ENCODE results near the gene SHROOM4. TPM values are rescaled to one million over a fixed set of nuclear protein-coding genes. Genes with fewer than 3 reads are reported as not detected.
A peak's percentile ranks its signal among the peaks of the same experiment; 100 is the strongest.

The SHROOM4 gene
- total RNA-seq, 1 donor from 2014 or later = 8.9 TPM

DNA sequence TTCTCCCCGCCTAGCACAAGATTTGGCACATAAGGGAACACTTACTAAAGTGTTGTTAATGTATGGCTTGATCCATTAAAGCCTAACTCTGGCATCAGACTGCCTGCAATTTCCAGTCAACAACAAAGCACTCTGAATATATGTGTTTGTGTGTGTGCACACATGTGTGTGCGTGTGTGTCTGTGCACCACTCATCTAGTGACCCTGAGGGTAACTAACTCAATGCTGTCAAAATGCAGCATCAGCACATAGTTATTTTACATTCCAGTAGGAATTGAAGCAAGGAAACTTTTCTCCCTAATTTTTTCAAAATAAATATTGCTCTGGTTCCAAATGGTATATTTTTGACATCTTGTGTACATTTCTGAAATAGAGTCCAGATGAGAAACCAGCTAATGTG is 94.4 kb downstream of the SHROOM4 start:
- no peak for ATAC-seq
- intact Hi-C loops (cut with micrococcal nuclease) = no loop called here
- no peak for DNase-seq

DNA sequence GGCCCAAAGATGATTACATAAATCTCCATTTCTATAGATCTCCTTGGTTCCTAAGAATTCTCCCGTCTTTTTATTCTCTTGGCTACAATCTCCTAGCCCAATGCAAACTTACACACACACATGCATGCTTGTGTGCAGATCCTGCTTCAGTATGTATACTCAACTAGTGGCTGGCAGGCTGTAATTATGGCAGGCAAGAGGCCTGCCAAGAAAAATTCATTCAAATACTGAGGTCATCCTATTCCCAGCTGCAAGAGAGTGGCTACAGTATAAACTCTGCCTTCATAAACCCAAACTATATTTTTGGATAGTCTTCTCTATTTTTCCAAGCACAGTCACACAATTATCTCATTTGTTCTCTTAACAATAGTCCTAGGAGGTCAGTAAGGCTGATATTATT is 95.2 kb downstream of the SHROOM4 start:
- no peak for ATAC-seq
- intact Hi-C loops (cut with micrococcal nuclease) = no loop called here

DNA sequence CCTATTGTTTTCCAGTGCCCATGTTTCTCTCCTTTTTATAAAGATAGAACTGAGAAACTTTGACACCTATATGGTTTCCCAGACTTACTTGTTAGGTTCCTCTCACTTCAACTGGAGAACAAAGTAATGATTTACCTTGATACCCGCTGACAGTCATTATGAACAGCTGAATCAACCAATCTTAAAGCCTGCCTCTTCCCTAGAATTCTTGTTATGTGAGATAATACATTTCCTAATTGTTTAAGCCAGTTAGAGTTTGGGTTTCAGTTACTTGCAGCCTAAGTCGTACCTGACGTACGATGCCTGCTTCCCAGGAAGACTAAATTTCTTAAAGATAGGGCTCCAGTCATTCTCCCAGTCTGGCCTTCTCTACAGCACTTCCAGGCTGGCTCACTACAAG is 97.3 kb downstream of the SHROOM4 start:
- intact Hi-C loops (cut with micrococcal nuclease) = no loop called here
- ATAC-seq (no peak), DNase-seq (no peak)

More for the DNA sequence above, 95.2 kb downstream of the SHROOM4 start:
- DNase-seq = no peak

DNA sequence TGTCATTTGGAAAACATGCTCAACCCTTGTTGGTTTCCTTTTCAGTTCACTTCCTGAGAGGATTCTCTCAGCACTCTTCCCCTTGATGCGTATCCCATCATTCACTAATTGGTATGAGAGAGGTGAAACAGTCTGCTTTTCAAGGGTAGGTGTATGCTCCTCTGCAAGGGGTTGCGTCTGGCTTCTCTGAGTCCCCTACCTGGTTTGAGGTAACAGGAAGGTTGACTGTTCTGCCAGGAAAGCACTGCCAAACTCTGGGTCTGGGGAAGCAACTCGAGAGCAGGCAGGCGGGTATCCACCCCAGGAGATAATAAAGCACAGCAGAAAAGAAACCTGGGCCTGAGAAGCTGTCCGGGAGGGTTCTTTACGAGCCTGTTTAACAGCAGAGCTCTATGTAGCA is 101.2 kb downstream of the SHROOM4 start:
- DNase-seq (no peak), ATAC-seq (no peak)
- intact Hi-C loops (cut with micrococcal nuclease) = no loop called here

DNA sequence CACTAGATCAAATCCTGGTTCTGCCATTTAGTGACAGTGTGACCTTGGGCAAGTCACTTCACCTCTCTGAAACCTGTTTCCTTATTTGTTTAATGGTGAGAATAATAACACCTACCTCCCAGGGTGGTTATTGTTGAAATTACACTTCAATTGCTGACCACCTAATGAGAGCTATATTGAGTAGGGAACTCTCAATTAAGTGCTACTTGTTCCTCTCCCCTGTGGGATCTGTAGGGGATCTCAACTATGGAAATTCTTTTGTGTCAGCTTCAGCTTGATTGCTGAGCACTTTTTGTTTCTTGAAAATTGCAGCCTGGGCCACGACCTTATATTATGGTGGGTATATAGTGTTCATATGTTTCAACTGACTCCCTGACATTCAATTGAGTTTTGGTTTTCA is 102.1 kb downstream of the SHROOM4 start:
- no peak for ATAC-seq
- intact Hi-C loops (cut with micrococcal nuclease) = no loop called here
- no peak for DNase-seq

DNA sequence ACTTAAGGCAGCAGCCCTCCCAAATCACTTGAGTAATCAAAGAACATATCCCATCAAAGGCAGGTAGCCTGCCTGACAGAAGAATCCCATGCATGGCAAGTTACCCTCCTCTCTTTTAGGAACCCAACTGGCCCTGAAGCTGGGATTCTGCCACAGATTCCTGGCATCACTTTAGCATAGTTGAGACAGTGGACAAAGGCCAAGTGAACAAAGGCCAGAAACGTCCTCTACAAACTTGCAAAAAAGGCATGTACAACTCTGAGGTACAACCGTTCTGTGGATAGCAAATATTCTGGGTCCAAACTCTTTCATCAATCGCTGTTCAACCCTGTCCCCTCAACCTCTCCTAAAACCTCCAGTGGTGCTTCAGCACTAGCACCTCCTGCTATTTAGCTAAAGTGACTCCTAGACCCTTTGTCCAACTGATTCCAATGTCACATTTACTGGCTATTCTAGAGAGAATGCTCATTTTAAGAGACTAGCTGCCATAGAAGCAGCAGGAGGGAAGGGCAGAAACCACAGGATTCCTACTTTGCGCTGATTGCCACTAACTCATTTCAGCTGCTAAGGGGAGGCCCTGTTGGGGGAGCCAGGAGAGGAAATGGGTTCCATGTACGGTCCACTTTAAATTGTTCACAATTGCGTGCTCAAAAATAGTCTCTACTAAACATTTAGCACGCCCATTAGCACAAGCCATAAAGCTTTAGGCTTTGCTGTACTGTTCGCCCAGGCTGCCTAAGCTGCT is 105.9 kb downstream of the SHROOM4 start:
- DNase-seq (no peak), ATAC-seq (peak; percentile 28)
- intact Hi-C loops (cut with micrococcal nuclease) = no loop called here

DNA sequence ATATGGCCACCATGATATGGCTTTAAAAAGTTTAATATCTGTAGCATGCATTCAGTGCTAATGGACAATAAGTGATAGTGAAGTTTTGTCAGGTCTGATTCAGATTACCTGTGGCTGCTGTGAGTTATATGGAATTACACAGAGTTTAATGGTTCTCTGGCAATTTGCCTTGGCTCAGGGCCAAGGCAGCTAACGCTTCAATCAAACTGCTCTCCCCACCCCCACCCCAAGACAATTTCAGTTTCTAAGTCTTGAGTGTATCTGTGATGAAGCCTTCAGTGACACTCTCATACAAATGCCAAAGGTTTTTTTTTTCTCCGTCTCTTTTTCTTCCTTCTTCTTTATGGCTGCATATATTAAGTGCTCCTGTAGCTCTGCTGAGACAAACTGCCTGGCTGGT is 106.6 kb downstream of the SHROOM4 start:
- intact Hi-C loops (cut with micrococcal nuclease) = no loop called here
- ATAC-seq = no peak
- no peak for DNase-seq

DNA sequence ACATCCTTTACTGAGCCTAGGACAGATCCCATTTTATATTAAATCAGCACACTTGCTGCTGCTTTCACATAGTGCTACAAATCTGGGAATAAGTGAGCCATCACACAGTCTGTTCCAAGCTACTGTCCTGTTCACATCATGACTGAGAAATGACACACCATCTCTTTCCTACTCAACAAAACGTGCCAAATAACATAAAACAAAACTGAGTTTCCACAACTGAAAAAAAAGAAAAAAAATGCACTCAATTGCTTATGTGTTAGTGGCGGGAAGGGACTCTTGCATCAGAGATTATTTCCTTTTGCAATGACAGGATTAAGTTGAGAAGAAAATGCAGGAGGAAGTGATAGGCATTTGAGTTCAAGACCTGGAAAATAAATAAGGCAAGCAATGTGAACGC is 109.0 kb downstream of the SHROOM4 start:
- ATAC-seq (no peak), DNase-seq (no peak)
- intact Hi-C loops (cut with micrococcal nuclease) = no loop called here

DNA sequence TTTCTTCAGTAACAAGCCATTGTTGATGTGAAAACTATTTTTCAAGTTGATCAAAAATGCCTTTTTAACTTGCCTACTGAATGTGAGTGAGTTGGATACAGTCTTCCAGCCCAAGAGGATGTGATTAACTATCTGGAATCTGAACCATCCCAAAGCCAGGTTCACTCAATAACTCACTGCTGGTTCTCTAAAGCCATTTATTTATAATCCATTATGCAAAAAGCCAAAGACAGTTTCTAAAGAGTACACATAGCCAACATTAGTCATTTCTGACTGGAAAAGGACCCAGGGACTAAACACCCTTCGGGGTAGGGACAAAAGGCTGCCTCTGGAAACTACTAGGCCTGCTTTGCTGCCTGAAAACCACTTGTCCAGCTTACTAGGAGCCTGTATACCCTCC is 109.6 kb downstream of the SHROOM4 start:
- no peak for DNase-seq
- intact Hi-C loops (cut with micrococcal nuclease) = no loop called here
- no peak for ATAC-seq

DNA sequence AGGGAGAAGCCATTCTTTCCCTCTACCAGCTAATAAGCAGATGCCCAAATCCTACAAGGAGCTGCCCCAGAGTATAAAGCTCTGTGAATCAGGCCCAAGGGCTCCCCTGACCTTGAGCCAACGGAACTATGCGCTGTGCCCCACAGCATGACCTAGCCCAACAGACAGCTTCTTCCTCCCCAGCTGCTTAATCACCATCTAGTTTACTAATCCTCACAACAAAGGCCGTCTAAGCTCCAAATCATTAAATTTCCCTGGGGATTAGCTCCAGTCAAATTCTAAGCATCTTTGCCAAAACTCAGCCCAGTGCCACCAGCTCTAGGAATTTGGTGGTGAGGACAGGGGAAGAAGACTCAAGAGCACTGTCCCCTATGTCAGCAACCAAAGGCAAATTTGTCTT is 113.1 kb downstream of the SHROOM4 start:
- ATAC-seq = no peak
- no peak for DNase-seq
- intact Hi-C loops (cut with micrococcal nuclease) = no loop called here

DNA sequence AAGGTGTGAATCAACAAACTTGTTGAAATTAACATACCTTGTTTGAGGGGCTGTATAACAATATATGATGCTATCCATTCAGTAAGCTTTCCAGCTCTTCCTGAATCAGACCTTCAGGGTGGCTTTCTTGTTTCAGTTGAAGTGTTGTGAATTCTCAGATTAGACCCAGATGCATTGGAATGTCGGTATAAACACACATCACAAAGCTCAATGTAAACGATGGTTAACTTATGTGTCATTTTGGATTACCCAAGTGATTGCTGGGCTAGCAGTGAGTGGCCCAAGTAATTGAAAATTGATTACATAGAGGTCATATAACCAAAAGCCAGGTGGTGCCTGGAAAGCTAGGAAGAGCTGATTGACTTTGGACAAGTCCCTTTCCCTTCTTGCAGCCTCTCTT is 115.0 kb downstream of the SHROOM4 start:
- ATAC-seq = no peak
- intact Hi-C loops (cut with micrococcal nuclease) = no loop called here
- no peak for DNase-seq

DNA sequence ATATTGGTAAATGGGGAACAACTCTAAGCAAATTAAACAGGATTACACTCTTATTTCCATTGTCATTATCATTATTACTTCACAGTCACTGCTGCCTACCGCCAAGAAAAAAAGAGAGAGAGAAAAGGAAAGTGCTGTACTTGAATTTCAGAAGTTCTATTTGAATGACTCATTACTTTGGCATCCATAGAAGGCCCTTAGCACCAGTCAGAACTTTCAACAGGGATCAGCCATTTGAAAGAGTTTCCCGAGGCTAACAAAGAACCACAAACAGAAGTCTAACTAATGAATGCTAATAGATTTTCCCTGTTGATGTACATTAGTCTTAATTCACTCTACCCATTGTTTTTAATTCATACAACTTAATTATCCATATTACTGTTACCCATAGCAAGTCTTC is 116.3 kb downstream of the SHROOM4 start:
- ATAC-seq (peak; percentile 48), DNase-seq (no peak)
- intact Hi-C loops (cut with micrococcal nuclease) = no loop called here

DNA sequence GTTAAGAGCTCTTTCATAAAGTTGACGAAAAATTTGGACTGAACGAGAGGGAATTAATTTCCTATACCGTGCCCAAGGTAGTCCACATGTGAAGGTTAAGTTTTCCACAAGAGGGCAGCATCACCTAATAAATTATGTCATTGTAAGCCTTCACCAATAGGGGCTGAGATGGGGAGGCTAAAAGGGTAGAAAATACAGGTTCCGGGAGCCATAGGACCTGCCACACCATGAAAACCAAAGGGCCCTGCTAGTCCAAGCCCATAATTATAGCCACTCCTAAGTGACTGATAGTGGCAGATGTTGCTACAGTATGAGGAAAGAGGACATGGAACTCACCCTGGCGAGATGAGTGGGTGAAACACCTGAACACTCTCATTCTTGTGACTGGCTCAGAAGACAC is 122.2 kb downstream of the SHROOM4 start:
- intact Hi-C loops (cut with micrococcal nuclease) = no loop called here
- no peak for DNase-seq
- ATAC-seq = peak; percentile 47

DNA sequence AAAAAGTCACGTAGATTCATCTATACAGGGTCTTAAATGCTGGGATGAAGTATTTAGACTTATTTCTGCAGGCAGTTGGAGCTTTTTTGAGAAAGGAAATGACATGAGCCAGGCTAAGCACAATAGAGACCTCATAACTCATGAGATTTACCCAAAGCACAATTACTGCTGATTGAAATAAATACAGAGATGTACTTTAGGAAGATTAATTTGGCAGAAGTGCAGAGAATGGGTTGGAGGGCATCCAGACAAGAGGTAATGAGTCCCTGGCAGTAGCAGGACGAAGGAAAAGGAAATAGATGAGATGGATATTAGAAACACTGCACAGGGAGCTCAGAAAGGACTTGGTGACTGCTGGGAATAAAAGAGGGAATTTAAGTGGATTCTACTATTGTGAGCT is 129.1 kb downstream of the SHROOM4 start:
- DNase-seq = no peak
- no peak for ATAC-seq
- intact Hi-C loops (cut with micrococcal nuclease) = no loop called here

DNA sequence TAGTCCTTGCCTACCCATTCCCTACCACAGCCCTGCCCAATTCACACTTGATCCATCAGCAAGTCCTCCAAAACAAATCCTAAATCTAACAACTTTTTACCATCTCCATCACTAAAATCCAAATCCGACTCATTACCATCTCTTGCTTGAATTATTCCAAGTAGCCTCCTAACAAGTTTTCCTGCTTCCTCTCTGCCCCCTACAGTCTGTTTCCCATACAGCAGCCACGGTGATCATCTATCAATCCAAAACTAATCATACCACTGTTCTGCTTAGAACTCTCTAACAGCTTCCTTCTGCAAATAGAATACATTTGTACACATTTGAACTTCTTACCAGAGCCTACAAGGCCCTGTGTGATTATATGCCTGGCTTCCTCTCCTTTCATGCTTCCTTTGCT is 133.0 kb downstream of the SHROOM4 start:
- ATAC-seq = no peak
- DNase-seq = no peak
- intact Hi-C loops (cut with micrococcal nuclease) = no loop called here

DNA sequence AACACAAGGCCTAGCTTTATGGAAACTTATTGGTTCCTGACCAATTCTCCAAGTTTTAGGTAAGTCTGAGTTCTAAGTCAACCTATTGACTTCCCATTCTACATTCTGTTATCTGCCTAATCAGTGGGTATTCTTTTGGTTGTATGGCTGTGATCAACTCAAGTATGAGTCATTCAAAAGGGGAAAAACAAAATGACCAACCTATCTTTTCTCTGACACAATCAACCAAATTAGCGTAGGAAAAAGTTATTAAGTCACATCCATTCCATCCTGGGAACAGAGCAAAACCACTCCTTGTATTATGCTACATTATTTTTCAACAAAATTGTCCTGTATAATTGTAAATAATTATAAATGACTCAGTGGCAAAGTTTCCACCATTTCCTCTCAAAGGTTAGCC is 136.2 kb downstream of the SHROOM4 start:
- intact Hi-C loops (cut with micrococcal nuclease) = no loop called here
- DNase-seq (no peak), ATAC-seq (no peak)

DNA sequence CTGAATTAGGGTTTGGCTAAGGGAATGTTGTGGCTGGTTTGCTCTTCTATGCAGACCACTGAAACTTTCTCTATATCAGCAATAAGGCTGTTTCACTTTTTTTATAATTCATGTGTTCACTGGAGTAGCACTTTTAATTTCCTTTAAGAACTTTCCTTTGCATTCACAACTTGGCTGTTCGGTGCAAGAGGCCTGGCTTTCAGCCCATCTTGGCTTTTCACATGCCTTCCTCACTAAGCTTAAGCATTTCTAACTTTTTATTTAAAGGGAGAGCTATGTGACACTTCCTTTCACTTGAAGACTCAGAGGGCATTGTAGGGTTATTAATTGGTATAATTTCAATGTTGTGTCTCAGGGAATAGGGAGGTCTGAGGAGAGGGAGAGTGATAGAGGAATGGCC is 142.3 kb downstream of the SHROOM4 start:
- DNase-seq (no peak), ATAC-seq (no peak)
- intact Hi-C loops (cut with micrococcal nuclease) = no loop called here

DNA sequence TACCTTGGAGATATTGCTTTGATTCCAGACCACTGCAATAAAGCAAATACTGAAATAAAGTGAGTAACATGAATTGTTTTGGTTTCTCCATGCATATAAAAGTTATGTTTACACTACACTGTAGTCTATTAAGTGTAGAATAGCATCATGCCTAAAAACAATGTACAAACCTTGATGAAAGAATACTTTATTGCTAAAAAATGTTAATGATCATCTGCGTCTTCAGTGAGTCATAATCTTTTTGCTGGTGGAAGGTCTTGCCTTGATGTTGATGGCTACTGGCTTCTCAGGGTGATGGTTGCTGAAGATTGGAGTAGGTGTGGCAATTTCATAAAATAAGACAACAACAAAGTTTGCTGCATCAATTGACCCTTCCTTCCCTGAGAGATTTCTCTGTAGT is 145.1 kb downstream of the SHROOM4 start:
- DNase-seq (no peak), ATAC-seq (no peak)
- intact Hi-C loops (cut with micrococcal nuclease) = no loop called here

DNA sequence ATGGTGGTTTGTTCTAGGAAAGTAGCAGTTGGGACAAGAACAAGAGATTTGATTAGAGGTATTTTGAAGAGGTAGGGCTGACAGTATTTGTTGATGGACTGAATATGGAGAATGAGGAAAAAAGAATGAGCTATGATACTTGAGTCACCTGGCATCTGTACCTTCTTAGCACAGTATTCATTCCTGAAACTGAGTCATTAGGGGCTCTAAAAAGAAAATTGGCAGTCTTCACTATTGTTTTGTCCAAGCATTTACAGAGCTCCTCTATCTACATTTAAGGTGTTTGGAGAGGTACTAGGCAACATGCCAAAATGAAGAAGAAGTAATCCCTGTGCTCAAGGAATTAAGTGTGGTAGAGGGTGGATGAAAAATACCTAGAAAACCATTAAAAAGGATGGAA is 165.8 kb downstream of the SHROOM4 start:
- intact Hi-C loops (cut with micrococcal nuclease) = no loop called here
- DNase-seq (no peak), ATAC-seq (no peak)

DNA sequence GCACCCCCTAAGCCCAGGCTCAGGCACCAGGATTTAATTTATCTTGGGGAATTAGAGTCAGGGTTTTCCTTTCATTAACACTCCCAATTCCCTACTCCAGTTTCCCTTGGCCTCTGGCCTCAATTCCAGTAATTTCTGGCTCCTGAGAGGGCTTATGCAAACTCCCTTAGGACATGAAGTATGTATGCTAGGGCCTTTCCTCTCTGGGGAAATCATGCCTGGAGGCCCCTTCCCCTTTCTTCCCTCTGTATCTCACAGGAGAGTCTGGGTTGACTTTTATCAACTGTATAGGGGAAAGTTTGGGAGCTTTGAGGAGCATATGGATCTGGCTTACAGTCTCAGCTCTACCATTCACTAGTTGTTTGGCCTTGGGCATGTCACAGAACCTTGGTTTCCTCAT is 169.5 kb downstream of the SHROOM4 start:
- intact Hi-C loops (cut with micrococcal nuclease) = no loop called here
- ATAC-seq (no peak), DNase-seq (no peak)

DNA sequence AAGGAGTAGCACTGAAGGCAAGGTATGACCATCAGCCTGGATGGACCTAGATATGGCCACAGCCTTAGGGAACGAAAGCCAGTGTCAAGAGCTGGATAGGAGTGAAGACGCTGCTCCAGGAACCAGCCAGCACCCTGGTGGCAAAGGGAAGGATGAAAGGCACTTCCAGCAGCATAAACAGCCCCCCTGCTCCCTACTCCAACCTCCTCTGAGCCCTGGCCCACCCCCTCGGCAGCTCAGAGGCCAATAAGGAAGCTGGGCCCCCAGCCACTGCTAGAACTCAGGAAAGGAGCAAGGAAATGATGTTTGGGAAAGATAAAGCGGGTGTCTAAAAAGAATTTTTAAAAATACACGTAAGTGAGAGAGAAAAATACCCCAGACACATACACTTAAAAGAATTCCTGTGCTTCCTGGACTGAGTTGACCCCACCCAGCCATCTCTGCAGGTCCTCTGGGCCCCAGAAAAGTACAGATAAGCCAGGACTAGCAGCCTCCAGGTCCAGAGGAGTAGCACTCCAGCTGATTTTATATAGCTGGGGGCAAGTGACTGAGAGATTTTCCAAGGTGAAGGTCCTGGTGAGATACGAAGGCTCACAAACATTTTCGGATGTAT is 170.4 kb downstream of the SHROOM4 start:
- intact Hi-C loops (cut with micrococcal nuclease) = no loop called here
- ATAC-seq (peak; percentile 74), DNase-seq (peak; percentile 30)
